LHCN-M2 (cell line): ENCODE data around the gene EIF4B. TPM values are rescaled to one million over a fixed set of nuclear protein-coding genes. Genes with fewer than 3 reads are reported as not detected.
"Not testable (repeated sequence)": the region's sequence is repeated elsewhere in the genome, so short reads cannot be mapped to it uniquely, and the experiment has no call there.

Experiments
- DNase-seq: peaks from one replicate; pipeline ENCODE4 v3.0.0-alpha.2; 2012; ENCODE audit warnings: low read depth
- polyA plus RNA-seq: library from polyadenylated mRNA; unstranded; fragments of >200 nt; gene quantifications from one replicate; pipeline ENCODE4 v1.2.1, GENCODE V29; 2012; ENCODE audit warnings: missing spikeins
- total RNA-seq: library from RNA; depleted of rRNA; stranded (reverse); fragments of >200 nt; gene quantifications from 2 replicates; pipeline ENCODE4 v1.2.3, GENCODE V29; 2014; rRNA removed

Gene EIF4B, protein sequence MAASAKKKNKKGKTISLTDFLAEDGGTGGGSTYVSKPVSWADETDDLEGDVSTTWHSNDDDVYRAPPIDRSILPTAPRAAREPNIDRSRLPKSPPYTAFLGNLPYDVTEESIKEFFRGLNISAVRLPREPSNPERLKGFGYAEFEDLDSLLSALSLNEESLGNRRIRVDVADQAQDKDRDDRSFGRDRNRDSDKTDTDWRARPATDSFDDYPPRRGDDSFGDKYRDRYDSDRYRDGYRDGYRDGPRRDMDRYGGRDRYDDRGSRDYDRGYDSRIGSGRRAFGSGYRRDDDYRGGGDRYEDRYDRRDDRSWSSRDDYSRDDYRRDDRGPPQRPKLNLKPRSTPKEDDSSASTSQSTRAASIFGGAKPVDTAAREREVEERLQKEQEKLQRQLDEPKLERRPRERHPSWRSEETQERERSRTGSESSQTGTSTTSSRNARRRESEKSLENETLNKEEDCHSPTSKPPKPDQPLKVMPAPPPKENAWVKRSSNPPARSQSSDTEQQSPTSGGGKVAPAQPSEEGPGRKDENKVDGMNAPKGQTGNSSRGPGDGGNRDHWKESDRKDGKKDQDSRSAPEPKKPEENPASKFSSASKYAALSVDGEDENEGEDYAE
- 468 and 479 TPM in 2 replicates for total RNA-seq
- 194 TPM for polyA plus RNA-seq

DNA sequence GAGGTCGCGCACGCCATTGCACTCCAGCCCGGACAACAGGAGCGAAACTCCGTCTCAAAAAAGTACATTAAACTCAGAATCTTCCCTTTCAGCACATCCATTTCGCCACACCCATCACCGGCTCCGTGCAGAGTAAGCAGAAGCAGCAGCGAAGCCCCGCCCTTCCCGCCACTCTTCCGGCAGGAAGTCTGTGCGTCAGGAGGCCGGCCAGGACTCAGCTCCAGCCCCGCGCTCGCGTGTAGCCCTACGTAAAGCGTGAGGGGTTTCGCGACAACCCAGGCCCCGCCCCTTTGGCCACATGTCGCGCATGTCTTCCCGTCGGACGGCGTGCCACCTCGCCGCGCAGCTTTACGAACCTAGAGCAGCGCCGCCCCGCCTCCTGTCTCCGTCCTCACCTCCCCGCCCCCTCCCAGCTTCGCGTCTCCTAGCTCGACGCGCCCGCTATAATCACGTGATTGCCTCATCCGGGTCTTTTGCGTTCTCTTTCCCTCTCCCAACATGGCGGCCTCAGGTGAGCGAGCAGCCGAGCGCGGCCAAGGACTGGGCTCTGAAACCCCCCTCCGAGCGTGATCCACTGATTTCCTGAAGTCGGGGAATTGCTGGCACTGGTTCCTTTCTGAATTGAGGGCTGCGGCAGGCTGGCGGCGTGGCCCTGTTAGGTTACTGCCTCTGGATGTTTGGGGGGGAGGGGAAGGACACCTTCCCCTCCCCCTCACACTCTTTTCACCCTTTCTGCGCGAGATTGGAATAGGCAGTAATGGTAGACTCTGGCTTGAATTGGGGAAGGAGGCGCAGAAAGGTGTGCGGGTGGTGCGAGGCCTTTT, at the start of gene EIF4B:
TSS of gene EIF4B (plus strand) at position 471 of the 824 bp plus-strand sequence. CDS start at position 499, 28 bp downstream.
- peak; percentile 99 for DNase-seq

DNA sequence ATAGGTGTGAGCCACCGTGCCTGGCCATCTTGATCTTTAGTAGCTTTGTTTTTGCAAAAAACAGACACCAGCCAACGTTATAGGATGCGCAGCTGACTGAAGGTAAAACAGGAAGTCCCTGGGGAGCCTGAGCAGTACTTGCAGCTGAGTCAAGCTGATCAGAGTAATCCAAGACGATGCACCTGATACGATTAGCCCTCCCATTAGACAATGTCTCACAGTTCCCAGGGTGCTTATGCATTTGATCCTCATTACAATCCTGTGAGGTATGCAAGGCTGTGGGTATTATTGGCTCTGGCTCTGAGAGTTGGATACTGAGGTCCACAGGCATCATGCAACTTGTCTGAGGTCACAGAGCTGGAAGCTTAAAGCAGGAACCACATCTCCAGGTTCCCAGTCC, 49.3 kb upstream of the EIF4B start:
- no peak for DNase-seq

DNA sequence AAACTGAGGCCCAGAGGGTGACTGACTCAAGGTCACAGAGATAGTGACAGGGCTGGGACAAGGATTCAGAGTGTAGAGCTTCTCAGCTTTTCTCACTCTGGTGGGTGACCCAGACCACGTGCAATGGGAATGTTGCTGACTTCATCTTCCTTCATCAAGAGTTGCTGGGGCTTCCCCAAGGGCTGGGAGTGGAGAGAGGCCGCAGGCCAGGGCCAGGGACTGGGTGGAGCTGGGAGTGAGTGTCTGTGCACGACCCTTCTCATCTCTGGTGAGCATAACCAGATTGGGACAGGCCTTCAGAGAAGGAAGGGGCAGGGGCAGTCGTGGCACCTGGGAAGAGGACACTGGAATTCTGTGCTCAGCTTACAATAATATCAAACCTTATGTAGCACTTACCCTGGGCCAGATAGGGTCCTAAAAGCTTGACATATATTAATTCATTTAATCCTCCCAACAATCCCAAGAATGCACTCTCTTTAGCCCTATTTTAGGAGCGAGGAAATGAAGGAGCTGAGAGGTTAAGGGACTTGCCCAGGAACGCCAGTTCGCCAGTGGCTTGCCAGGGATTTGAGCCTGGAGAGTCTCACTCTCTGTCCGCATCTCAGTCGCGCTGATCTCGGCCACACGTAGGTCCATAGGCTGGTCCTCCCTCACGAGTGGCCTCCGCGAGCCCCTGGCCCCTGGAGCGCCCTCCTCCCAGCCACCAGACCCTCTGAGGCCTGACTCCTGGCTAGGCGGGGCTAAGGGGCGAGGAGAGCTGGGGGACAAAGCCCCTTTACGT, 41.5 kb upstream of the EIF4B start:
- no peak for DNase-seq

DNA sequence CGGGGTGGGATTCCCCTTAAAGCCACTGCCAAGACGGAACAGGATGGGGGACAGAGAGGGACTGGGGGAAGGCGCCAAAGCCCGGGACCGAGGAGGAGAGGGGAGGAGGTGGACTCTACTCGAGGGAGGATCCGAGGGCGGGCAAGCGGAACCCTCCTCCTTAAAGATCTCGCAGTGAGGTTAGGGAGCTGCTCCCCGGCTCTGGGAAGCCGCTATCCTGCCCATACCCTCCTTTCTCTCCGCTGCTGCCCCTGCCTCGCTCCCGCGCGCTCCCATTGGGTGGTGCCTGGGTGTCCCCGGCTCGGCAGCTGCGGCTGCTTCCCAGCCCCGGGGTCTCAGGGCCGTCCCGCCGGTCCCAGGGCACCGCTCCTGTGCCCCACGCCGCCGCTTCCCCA, 40.9 kb upstream of the EIF4B start:
- DNase-seq, result no peak

DNA sequence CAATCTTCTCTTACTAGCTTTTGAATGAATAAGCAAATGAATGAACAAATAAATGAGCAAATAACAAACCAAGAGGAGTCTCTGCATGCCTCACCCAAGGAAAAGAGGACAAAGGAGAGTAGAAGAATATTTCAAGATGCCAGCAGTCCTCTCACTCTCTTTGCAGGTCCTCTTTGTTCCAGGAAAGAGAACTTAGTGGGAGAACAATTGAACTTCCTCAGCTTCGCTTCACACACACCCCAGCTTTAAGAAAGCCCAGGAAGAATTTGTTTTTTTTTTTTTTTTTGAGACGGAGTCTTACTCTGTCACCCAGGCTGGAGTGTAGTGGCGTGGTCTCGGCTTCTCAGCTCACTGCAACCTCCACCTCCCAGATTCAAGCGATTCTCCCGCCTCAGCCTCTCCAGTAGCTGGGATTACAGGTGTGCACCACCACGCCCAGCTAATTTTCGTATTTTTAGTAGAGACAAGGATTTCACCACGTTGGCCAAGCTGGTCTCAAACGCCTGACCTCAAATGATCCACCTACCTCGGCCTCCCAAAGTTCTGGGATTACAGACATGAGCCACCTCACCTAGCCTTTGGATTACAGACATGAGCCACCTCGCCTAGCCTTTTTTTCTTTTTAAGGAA, 37.0 kb upstream of the EIF4B start:
- DNase-seq, result no peak

DNA sequence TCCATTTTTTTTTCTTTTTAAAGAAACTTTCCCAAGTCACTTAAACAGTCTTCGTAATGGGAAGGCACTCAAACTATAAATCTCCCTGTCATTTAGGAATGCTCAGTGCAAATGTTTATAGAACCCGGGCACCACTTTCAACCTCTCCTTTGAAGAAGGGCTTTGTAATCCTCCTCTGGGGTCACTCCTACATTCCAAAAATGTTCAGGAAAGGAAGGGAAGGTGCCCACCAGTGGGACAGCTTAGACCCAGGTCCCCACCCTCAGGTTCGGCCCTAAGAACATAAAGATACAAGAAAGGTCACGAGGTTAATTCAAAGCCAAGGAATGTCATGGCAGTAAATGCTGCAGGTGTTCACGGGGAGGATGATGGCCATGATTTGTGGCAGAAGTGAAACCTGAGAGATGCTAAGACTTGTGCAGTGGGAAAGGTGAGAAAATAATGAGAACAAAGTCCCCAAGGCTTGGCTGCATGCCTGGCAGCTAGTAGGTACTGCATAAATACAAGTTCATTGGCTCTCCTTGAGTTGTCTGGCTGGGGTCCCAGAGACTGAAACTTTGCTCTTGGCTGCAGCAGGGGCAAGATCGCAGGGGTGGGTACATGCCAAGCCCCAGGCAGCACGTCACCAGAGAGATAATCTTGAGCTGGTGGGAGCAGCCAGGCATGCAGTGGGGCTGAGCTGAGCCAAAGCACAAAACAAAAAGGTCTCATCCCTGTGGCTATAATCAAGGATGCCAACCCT, 36.3 kb upstream of the EIF4B start:
- no peak for DNase-seq

DNA sequence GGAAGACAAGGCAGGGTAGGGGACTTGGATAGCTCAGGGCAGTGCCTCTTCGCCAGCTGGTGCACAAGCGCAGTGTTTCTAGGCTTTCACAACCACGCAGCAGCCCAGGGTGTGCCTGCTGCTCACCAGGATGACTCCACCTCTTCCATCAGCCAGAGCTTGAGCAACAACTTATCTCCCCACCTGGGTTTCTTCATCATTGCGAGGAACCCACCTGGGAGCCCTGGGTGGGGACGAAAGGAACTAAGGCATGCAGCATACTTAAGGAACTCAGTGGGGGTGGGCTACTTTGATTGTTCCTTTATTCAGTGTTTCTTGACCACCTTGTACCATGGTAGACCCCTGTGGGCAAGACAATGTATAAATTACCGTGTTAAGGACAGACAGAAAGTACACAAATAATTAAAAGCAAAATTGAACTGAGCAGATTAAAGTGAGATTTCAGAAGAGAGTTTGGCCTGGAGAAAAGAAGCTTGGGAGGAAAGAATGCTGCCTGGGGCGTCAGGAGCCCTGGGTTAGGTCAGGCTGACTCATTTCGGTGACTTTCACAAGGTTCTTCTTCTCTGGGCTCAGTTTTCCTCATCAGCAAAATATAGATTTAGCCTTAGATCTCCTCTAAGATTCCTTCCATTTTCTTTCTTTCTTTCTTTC, 34.5 kb upstream of the EIF4B start:
- no peak for DNase-seq

DNA sequence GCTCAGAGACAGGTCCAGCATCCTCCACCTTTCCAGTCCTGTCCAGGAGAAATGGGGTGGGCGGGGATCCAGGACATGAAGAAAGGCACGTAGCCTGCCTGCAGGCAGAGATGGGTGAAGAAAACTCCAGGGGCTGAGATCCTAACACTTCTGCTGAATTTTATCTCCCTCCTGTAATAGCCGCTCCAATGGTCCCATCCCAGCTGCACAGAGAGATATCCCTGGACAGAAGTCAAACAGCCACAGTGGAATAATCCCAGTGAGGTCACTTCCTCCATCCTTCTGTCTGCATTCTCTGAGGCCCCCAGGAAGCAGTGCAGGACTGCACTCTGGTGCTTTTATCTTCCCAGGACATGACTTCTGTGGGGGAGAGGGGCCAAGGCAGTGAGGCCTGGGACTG, 31.1 kb upstream of the EIF4B start:
- no peak for DNase-seq

DNA sequence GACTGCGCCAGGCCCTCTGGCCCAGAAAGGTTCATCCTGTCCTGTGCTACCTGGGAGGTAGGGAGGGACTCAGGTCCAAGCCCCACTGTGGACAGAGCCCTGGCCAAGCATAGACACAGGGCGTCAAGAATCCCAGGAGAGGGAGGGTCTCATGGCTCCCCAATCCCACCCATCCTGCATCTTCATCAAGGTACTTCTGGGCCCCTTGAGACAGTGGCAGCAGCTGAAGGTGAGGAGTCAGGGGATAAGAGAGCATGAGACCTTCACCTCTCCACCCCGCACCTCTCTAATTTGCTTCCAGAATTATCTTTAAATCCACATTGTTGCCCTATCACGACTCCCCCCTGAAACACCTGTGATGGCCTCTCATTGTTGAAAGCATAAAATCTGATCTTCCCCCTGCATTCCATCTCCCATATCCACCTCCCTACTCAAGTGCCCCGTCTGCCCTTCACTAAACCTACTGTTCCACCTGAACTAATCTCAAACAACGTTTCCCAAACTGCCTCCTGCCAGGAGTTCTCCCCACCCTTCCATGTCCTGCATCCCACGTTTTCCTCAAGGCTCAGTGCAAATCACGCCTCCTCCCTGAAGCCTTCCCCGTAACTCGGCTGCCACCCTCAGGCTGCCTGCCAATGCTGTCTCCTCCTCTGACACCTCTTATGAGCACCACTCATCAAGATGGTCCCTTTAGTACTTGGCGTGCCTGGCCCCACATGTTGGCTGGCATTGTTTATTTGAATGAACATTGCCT, 30.3 kb upstream of the EIF4B start:
- DNase-seq, result no peak

DNA sequence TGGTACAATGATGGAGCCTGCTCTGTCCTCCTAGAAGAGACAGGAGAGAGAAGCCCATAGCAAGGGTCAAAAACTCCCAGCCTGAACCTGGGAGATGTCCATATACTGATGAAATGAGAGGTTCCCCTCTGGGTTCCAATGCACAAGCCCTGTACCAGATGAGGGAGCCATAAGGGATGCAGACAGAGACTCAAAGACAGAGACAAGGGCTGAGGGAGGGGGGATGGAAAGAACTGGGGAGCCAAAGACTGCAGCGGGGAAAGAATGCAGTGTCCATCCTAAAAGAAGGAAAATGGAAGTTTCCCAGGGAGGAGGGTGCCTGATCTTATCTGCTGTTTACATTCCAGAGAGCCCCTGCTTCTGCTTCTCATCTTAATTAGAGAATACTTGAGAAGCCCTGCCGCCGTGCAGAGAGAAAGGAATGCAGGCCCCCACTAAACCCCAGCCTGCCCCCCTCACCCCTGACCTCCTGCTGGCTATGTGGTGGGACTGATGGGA, 29.6 kb upstream of the EIF4B start:
- DNase-seq, result no peak

DNA sequence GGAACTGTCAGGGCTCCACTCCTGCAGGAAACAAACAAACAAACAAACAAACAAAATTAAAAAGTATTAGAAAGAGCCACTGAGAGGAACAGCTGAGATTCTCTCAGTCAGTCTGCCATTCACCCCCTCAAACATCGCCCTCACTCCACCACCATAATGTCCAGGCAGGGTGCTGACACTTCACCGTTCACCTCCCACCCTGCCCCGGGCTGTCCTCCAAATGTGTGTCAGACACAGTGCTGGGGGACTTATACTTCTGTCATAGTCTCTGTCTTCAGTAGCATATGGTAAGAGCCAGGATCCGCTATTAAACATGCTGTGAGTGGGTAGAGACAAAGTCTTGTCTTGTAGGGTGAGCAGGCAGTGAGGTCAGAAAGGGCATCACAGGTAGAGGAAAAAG, 29.1 kb upstream of the EIF4B start:
- no peak for DNase-seq

DNA sequence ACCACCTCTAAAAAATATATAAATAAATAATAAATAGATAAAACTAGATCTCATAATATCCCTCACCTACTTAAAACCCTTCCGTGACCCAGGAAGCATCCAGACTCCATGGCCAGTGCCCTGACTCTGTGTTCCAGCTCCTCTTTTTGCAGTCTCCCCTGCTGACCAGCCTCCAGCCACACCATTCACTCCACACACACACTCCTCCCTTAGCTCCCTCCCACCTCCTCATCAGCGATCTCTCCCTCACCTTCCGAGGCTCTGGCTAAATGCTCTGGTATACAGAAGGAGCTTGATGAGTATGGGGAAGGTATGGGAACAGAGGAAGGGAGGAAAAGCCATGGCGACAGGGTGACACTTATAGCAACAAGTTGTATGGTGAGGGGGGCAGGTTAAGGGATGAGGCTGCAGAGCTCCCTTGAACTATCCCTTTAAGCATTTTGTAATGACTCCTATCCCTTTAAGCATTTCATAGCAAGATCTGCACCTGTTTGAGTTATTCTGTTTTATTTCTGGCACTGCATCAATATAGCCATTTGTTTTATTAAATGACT, 26.1 kb upstream of the EIF4B start:
- no peak for DNase-seq

DNA sequence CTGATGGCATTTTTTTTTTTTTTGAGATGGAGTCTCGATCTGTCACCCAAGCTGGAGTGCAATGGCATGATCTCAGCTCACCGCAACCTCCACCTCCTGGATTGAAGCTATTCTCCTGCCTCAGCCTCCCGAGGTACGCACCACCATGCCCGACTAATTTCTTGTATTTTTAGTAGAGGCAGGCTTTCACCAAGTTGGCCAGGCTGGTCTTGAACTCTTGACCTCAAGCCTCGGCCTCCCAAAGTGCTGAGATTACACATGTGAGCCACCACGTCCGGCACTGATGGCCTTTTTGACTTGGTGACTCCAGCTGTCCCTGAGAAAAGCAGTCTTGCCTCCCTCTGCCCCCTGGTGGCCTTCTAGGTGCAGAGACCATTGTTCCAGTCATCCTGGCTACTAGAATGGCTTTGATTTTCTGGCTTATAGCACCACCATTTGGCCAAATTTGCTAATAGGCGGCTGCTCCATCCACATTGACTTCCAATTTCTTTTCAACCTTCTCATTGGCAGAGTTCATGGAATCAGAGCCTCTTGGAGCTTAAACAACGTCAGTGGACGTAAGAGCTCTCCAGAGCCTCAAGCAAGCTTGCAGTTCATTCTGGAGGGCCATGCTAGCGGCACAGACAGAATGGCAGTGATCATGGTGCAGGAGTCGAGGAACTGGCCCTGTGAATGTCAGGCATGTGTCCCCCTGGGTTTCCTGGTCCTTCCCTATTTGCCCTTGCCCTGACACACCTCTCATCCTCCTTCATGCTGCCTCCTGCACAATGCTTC, 25.4 kb upstream of the EIF4B start:
- peak; percentile 84 for DNase-seq

DNA sequence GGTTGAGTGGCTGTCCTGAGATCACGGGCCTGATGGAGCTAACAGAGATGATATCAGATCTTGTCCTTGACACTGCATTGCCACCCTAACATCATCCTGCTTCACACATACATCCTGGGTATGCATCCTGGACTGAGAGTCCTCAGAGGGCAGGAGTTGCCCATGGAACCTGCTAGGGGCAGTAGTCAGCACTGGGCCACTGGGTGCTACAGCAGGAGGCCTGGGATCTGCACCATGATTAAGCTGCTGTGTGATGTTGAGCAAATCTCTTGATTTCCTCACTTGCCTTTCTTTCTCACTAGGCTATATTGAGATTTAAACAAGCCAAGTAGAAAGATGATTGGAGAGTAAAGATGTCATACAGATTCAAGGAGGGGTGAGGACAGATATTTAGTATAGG, 22.1 kb upstream of the EIF4B start:
- DNase-seq, result no peak

DNA sequence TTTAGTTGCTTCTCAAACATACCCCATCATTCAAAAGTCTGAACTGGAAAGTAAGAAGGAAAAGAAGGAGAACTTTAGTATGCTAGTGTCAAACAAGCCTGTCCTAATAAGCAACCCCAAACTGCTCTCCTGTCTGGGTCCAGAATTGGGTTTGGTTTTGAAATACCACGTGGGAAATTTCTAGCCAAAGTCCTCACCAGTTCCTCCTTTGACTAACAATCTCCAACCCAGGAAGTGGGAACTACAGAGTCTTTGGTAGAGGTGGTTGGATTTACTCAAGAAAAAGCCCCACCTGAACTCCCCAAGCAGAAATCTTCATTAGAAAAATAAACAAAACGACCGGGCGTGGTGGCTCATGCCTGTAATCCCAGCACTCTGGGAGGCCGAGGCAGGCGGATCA, 17.4 kb upstream of the EIF4B start:
- DNase-seq, result no peak

DNA sequence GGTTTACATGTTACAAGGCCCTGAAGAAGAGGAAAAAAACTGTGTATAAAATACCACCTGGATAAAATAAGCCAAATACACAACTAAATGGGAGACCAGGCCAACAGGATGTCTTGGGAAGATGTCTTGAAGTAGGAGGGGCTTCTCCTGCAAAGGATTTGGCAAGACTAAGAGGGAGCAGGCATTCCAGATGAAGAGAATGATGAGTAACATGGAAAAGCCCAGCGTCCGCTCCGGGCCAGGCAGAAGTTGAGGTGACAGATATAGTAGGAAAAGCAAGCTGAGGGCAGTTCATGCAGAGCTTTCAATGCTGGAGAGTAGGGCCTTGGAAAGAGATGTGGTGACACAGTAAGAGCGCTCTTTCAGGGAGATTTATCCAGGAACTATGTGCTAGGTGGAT, 16.1 kb upstream of the EIF4B start:
- no peak for DNase-seq

DNA sequence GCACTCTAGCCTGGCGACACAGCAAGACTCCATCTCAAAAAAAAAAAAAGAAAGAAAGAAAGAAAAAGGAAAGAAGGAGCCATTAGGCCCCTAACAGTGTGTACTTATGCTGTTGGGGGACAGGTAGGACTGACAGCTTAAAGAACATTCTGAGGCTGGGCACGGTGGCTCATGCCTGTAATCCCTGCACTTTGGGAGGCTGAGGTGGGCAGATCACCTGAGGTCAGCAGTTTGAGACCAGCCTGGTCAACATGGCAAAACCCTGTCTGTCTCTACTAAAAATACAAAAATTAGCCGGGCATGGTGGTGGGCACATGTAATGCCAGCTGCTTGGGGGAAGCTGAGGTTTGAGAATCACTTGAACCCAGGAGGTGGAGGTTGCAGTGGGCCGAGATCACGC, 14.0 kb upstream of the EIF4B start:
- not testable (repeated sequence) for DNase-seq
